Keratinocyte (primary cell): ENCODE measurements around the gene ZNF547. TPM values are rescaled to one million over a fixed set of nuclear protein-coding genes. Genes with fewer than 3 reads are reported as not detected.

Experiments used
- DNase-seq: peaks from one replicate; pipeline ENCODE4 v3.0.0-alpha.2; 2011; ENCODE audit warnings: low read depth, missing footprints, low spot score
- FAIRE-seq: peaks from 2 replicates; lab custom pipeline; 2011; peaks lifted over from hg19 to GRCh38; lab: Jason Lieb, UNC
- H2AFZ ChIP-seq: 2 replicates; pipeline ENCODE4 v1.6.0; 2012; ENCODE audit warnings: low read length, control low read depth, inconsistent platforms; ENCODE audit not compliant: control insufficient read depth
- H3K27ac ChIP-seq: 2 replicates; pipeline ENCODE4 v1.5.1; 2011; ENCODE audit warnings: low read length; ENCODE audit not compliant: control insufficient read depth, insufficient read depth
- H3K27me3 ChIP-seq: 3 replicates; pipeline ENCODE4 v1.6.0; 2011; ENCODE audit warnings: low read length; ENCODE audit not compliant: control insufficient read depth, insufficient read depth; ENCODE audit errors: extremely low read depth
- H3K36me3 ChIP-seq, 2 experiments: 2 replicates in 1 of 2; 3 replicates in 1 of 2; pipeline ENCODE4 v1.5.1; 2011; ENCODE audit warnings: low read length in 2 of 2, mild to moderate bottlenecking in 1 of 2; ENCODE audit not compliant: control insufficient read depth in 2 of 2, insufficient read depth in 2 of 2; ENCODE audit errors: extremely low read depth in 1 of 2
- H3K4me1 ChIP-seq: 3 replicates; pipeline ENCODE4 v1.5.1; 2011; ENCODE audit warnings: low read length; ENCODE audit not compliant: control insufficient read depth, insufficient read depth; ENCODE audit errors: extremely low read depth
- H3K4me2 ChIP-seq: 3 replicates; pipeline ENCODE4 v1.6.0; 2011; ENCODE audit warnings: low read depth, low read length; ENCODE audit not compliant: control insufficient read depth, insufficient read depth; ENCODE audit errors: extremely low read depth
- H3K4me3 ChIP-seq, 3 experiments: fragments of 200-600 bp in 1 of 3; sonication (generic) in 1 of 3; 2 replicates in 2 of 3; 3 replicates in 1 of 3; pipeline ENCODE4 v1.5.1; 2011 to 2016; ENCODE audit warnings: low read length in 3 of 3, mild to moderate bottlenecking in 3 of 3, control low read depth in 2 of 3, inconsistent platforms in 1 of 3, low read depth in 1 of 3, mixed read lengths in 1 of 3, mixed run types in 1 of 3, moderate library complexity in 1 of 3; ENCODE audit not compliant: control insufficient read depth in 2 of 3, insufficient read depth in 2 of 3; ENCODE audit errors: extremely low read depth in 1 of 3
- H3K79me2 ChIP-seq: 2 replicates; pipeline ENCODE4 v1.6.0; 2012; ENCODE audit warnings: low read length; ENCODE audit not compliant: control insufficient read depth, insufficient read depth
- H3K9ac ChIP-seq: 3 replicates; pipeline ENCODE4 v1.6.0; 2011; ENCODE audit warnings: low read length; ENCODE audit not compliant: control insufficient read depth, insufficient read depth; ENCODE audit errors: extremely low read depth
- H3K9me1 ChIP-seq: 3 replicates; pipeline ENCODE4 v1.6.0; 2011; ENCODE audit warnings: low read length; ENCODE audit not compliant: control insufficient read depth, insufficient read depth; ENCODE audit errors: extremely low read depth
- H3K9me3 ChIP-seq: 2 replicates; pipeline ENCODE4 v1.5.1; 2012; ENCODE audit warnings: low read depth, low read length; ENCODE audit not compliant: control insufficient read depth
- H4K20me1 ChIP-seq: 3 replicates; pipeline ENCODE4 v1.6.0; 2011; ENCODE audit warnings: low read length; ENCODE audit not compliant: control insufficient read depth, insufficient read depth; ENCODE audit errors: extremely low read depth
- EZH2 ChIP-seq: IDR thresholded peaks from one replicate; pipeline ENCODE4 v1.6.1; 2012; ENCODE audit warnings: inconsistent platforms, mild to moderate bottlenecking, low read length, moderate library complexity
- dilution Hi-C: fragments of 300-500 bp; cut with MboI; formaldehyde crosslinking; loops from one replicate; pipeline ENCODE4 v1.7.0; 2020; ENCODE audit warnings: low sequenced_read_pairs; ENCODE audit not compliant: extremely low pct_ligation_motif_present
- polyA plus RNA-seq, 5 experiments: library from polyadenylated mRNA; depleted of rRNA in 3 of 5; stranded (reverse) in 3 of 5; stranded (forward) in 1 of 5; unstranded in 1 of 5; fragments of >200 nt; gene quantifications; 1 replicate in 1 of 5; 2 replicates in 3 of 5; 3 replicates in 1 of 5; pipeline versions ENCODE4 v1.2.1 to v1.2.3, GENCODE V29; 2011 to 2012; ENCODE audit warnings: missing spikeins in 2 of 5, low read depth in 1 of 5, low replicate concordance in 1 of 5
- TF ChIP-seq, protein P1 (sequence below), 3 experiments: IDR thresholded peaks in 1 of 3; conservative IDR thresholded peaks in 1 of 3; optimal IDR thresholded peaks in 1 of 3; 2 replicates in 2 of 3; 3 replicates in 1 of 3; pipeline versions ENCODE3 to v1.5.1; 2011; ENCODE audit warnings: low read length in 3 of 3, mild to moderate bottlenecking in 3 of 3, moderate library complexity in 2 of 3, control low read depth in 1 of 3, inconsistent platforms in 1 of 3; ENCODE audit not compliant: insufficient read depth in 2 of 3; ENCODE audit errors: extremely low read depth in 1 of 3

The ZNF547 gene
- polyA plus RNA-seq, 1 donor (not counting 4 experiments of a cell fraction or from before 2014, with no cell fraction given), result 2.8 TPM

- Histone ChIP-seq H3K4me1 (peaks cover 13% of the 10 kb centered on the region), H3K9ac (peak within 1 kb of the TSS; percentile 89), H3K4me3 (peak within 1 kb of the TSS; percentile 80 to 92 (median 88)), H3K27me3 (no peaks in the 10 kb centered on the region), H4K20me1 (no peaks in the 10 kb centered on the region), H3K36me3 (peaks cover 8 to 12% of the 10 kb centered on the region in 2 experiments), H3K27ac (peak within 1 kb of the TSS; percentile 77), H3K79me2 (peaks cover 35% of the 10 kb centered on the region), H3K9me1 (peaks cover 2% of the 10 kb centered on the region), H2AFZ (peak within 1 kb of the TSS; percentile 95), H3K4me2 (peak within 1 kb of the TSS; percentile 95), H3K9me3 (no peaks in the 10 kb centered on the region)
- dilution Hi-C loops, result no loop called here
- FAIRE-seq (peak; percentile 89), DNase-seq (no peak)
- TF ChIP-seq, protein P1, sequence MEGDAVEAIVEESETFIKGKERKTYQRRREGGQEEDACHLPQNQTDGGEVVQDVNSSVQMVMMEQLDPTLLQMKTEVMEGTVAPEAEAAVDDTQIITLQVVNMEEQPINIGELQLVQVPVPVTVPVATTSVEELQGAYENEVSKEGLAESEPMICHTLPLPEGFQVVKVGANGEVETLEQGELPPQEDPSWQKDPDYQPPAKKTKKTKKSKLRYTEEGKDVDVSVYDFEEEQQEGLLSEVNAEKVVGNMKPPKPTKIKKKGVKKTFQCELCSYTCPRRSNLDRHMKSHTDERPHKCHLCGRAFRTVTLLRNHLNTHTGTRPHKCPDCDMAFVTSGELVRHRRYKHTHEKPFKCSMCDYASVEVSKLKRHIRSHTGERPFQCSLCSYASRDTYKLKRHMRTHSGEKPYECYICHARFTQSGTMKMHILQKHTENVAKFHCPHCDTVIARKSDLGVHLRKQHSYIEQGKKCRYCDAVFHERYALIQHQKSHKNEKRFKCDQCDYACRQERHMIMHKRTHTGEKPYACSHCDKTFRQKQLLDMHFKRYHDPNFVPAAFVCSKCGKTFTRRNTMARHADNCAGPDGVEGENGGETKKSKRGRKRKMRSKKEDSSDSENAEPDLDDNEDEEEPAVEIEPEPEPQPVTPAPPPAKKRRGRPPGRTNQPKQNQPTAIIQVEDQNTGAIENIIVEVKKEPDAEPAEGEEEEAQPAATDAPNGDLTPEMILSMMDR (optimal IDR thresholded peaks at IDR 0.05 in 1 of 3, IDR thresholded peaks at IDR 0.05 in 1 of 3, conservative IDR thresholded peaks at IDR 0.05 in 1 of 3; ENCODE audit: extremely low read depth in 1 of 3, insufficient read depth in 2 of 3, low read length in 3 of 3), result peak in 2 of 3 experiments; percentile 9 to 12
- no peak for TF ChIP-seq EZH2
Observed at GRCh38 chr19:57320180-57321084, 42.9 kb upstream of the ZNF547 start, which contains the start of gene ZNF543. TSS of gene ZNF543 (plus strand) at chr19:57320472. CDS start at chr19:57320854, 382 bp downstream.

DNA sequence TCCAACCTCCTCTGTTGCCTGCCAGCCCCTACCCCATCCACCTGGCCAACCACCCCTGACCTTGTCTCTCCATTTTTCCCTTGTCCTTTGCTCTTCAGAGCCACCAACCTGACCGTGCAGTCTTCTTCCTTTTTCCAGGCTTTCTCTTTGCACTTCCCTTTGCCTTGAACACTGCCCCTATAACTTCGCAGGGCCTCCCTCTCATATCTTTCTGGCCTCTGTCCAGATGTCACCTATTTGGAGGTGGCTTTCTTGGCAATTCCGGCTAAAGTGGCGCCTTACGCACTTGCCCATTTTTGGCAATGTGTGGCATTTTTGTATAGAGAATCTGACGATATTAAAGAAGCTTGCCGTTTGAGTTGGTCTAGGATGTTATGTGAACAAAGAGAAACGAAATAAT is 42.2 kb upstream of the ZNF547 start:
- peak overlapping the region; percentile 78 for H2AFZ ChIP-seq
- dilution Hi-C loops, result no loop called here

More for the DNA sequence above, 42.2 kb upstream of the ZNF547 start:
- TF ChIP-seq, protein P1 (optimal IDR thresholded peaks at IDR 0.05 in 1 of 3, IDR thresholded peaks at IDR 0.05 in 1 of 3, conservative IDR thresholded peaks at IDR 0.05 in 1 of 3; ENCODE audit: extremely low read depth in 1 of 3, insufficient read depth in 2 of 3, low read length in 3 of 3), result no peak
- TF ChIP-seq EZH2, result no peak
- FAIRE-seq, result no peak
- DNase-seq, result no peak
- Histone ChIP-seq H3K27me3 (no peaks in the 10 kb centered on the region), H3K9me1 (peaks cover 2% of the 10 kb centered on the region), H3K4me2 (peak overlapping the region; percentile 95), H3K9me3 (no peaks in the 10 kb centered on the region), H3K79me2 (peaks cover 35% of the 10 kb centered on the region), H3K36me3 (peaks cover 8 to 15% of the 10 kb centered on the region in 2 experiments), H3K27ac (peak overlapping the region; percentile 77), H4K20me1 (no peaks in the 10 kb centered on the region), H3K4me1 (peaks cover 13% of the 10 kb centered on the region), H3K4me3 (peak overlapping the region; percentile 80 to 92 (median 88)), H3K9ac (peak overlapping the region; percentile 89)
